Neural cell (in vitro differentiated cells): ENCODE data around the gene LPP. TPM values are rescaled to one million over a fixed set of nuclear protein-coding genes. Genes with fewer than 3 reads are reported as not detected.

Experiments
- H2AFZ ChIP-seq: fragments of 200-600, 300-800 bp; sonication (generic), shearing (Covaris generic); 2 replicates; pipeline ENCODE4 v1.6.0; 2014; ENCODE audit warnings: low read depth, mild to moderate bottlenecking, antibody characterized with exemption, low read length, moderate library complexity
- H3F3A ChIP-seq: fragments of 200-600 bp; shearing (Covaris generic); 2 replicates; pipeline ENCODE4 v1.6.1; 2016; ENCODE audit warnings: mild to moderate bottlenecking, moderate library complexity, mixed read lengths, antibody characterized with exemption, low read length; ENCODE audit not compliant: insufficient read depth, poor library complexity, severe bottlenecking
- H3K27ac ChIP-seq: fragments of 200-600, 300-800 bp; sonication (generic), shearing (Covaris generic); 2 replicates; pipeline ENCODE4 v1.5.1; 2014; ENCODE audit warnings: mild to moderate bottlenecking, low read length, moderate library complexity
- H3K27me3 ChIP-seq: fragments of 300-800, 200-600 bp; sonication (generic), shearing (Covaris generic); 2 replicates; pipeline ENCODE4 v1.6.0; 2014; ENCODE audit warnings: mild to moderate bottlenecking, low read depth, low read length, moderate library complexity; ENCODE audit not compliant: insufficient read depth
- H3K36me3 ChIP-seq: fragments of 300-800, 200-600 bp; sonication (generic), shearing (Covaris generic); 2 replicates; pipeline ENCODE4 v1.5.1; 2014; ENCODE audit warnings: mild to moderate bottlenecking, antibody characterized with exemption, low read length, moderate library complexity; ENCODE audit not compliant: insufficient read depth
- H3K4me2 ChIP-seq: fragments of 300-800, 200-600 bp; sonication (generic), shearing (Covaris generic); 2 replicates; pipeline ENCODE4 v1.6.0; 2014; ENCODE audit warnings: mild to moderate bottlenecking, low read length
- H3K4me3 ChIP-seq: fragments of 300-800, 200-600 bp; sonication (generic), shearing (Covaris generic); 2 replicates; pipeline ENCODE4 v1.5.1; 2014; ENCODE audit warnings: mild to moderate bottlenecking, low read length, moderate library complexity
- H3K79me2 ChIP-seq: fragments of 200-600 bp; shearing (Covaris generic); replicated peaks from 2 replicates; pipeline ENCODE4 v1.6.0; 2014; ENCODE audit warnings: mild to moderate bottlenecking, low read length, moderate library complexity; ENCODE audit not compliant: insufficient read depth
- H3K9ac ChIP-seq: fragments of 300-800, 200-600 bp; sonication (generic), shearing (Covaris generic); 2 replicates; pipeline ENCODE4 v1.6.1; 2016; ENCODE audit warnings: mild to moderate bottlenecking, low read length, mixed read lengths
- H3K9me2 ChIP-seq: fragments of 200-600 bp; shearing (Covaris generic); 2 replicates; pipeline ENCODE4 v1.6.1; 2016; ENCODE audit warnings: mild to moderate bottlenecking, low read length, mixed read lengths; ENCODE audit not compliant: insufficient read depth
- H3K9me3 ChIP-seq: fragments of 200-600, 300-800 bp; sonication (generic), shearing (Covaris generic); 2 replicates; pipeline ENCODE4 v1.6.1; 2016; ENCODE audit warnings: mild to moderate bottlenecking, mixed run types, low read length, moderate library complexity, mixed read lengths
- H4K20me1 ChIP-seq: fragments of 200-600 bp; shearing (Covaris generic); 2 replicates; pipeline ENCODE4 v1.6.1; 2016; ENCODE audit warnings: mild to moderate bottlenecking, mixed run types; ENCODE audit not compliant: insufficient read depth
- CTCF ChIP-seq: fragments of 450-650 bp; IDR thresholded peaks from 2 replicates; pipeline ENCODE4 v1.5.1; 2014; ENCODE audit warnings: antibody characterized with exemption, mild to moderate bottlenecking, moderate library complexity; ENCODE audit not compliant: poor library complexity, severe bottlenecking
- EP300 ChIP-seq: fragments of 450-650 bp; conservative IDR thresholded peaks from 2 replicates; pipeline ENCODE4 v1.6.1; 2014; ENCODE audit warnings: antibody characterized with exemption, mild to moderate bottlenecking, moderate library complexity; ENCODE audit not compliant: poor library complexity, severe bottlenecking
- EZH2 ChIP-seq: fragments of 200-600, 300-800 bp; shearing (Covaris generic), sonication (generic); IDR thresholded peaks from 2 replicates; pipeline ENCODE4 v1.6.1; 2014; ENCODE audit warnings: antibody characterized with exemption, low read length, borderline replicate concordance, mild to moderate bottlenecking; ENCODE audit not compliant: insufficient read depth, poor library complexity, severe bottlenecking
- MXI1 ChIP-seq: fragments of 450-650 bp; conservative IDR thresholded peaks from 2 replicates; pipeline ENCODE4 v1.6.1; 2014; ENCODE audit warnings: antibody characterized with exemption, mild to moderate bottlenecking; ENCODE audit not compliant: poor library complexity, severe bottlenecking
- POLR2AphosphoS5 ChIP-seq: IDR thresholded peaks from 2 replicates; pipeline ENCODE4 v1.6.1; 2012
- RAD21 ChIP-seq: fragments of 450-650 bp; conservative IDR thresholded peaks from 2 replicates; pipeline ENCODE4 v1.6.1; 2014; ENCODE audit warnings: antibody characterized with exemption, mild to moderate bottlenecking, moderate library complexity
- REST ChIP-seq: IDR thresholded peaks from 2 replicates; pipeline ENCODE4 v1.6.1; 2012; ENCODE audit warnings: borderline replicate concordance
- SMC3 ChIP-seq: fragments of 450-650 bp; conservative IDR thresholded peaks from 2 replicates; pipeline ENCODE4 v1.6.1; 2014; ENCODE audit warnings: antibody characterized with exemption, mild to moderate bottlenecking, moderate library complexity; ENCODE audit not compliant: poor library complexity
- TAF1 ChIP-seq: IDR thresholded peaks from 2 replicates; pipeline ENCODE4 v1.6.1; 2012; ENCODE audit warnings: low read depth
- polyA plus RNA-seq: library from polyadenylated mRNA; depleted of rRNA; stranded (reverse); fragments of >200 nt; gene quantifications from 2 replicates; pipeline ENCODE4 v1.2.3, GENCODE V29; 2014

LPP gene
- polyA plus RNA-seq, 1 donor from 2014 or later, result 3.0 TPM

- Histone ChIP-seq H3K4me3 (no peak overlapping the region), H3K9ac (no peak overlapping the region), H2AFZ (no peak overlapping the region), H3K27me3 (no peaks in the 10 kb centered on the region), H3K4me2 (no peak overlapping the region), H3K9me3 (no peaks in the 10 kb centered on the region), H3K9me2 (no peaks in the 10 kb centered on the region), H3K79me2 (no peaks in the 10 kb centered on the region), H3K27ac (no peak overlapping the region), H3F3A (no peaks in the 10 kb centered on the region), H3K36me3 (no peaks in the 10 kb centered on the region), H4K20me1 (no peaks in the 10 kb centered on the region)
- TF ChIP-seq EP300 (no peak), EZH2 (no peak), TAF1 (no peak), REST (no peak), SMC3 (no peak), POLR2AphosphoS5 (no peak), MXI1 (no peak), RAD21 (no peak), CTCF (no peak)
These were observed 463.3 kb downstream of the LPP start for GRCh38 chr3:188617270-188617669.

- no peaks in the 10 kb centered on the region for H3F3A ChIP-seq
- H3K27ac ChIP-seq, result no peak overlapping the region
- no peak overlapping the region for H3K9ac ChIP-seq
- no peak for TF ChIP-seq RAD21
- no peak for TF ChIP-seq EZH2
- TF ChIP-seq REST, result no peak
- TF ChIP-seq CTCF, result no peak
- TF ChIP-seq MXI1, result no peak
- TF ChIP-seq EP300, result no peak
- TF ChIP-seq SMC3, result no peak
- no peak for TF ChIP-seq TAF1
- no peak for TF ChIP-seq POLR2AphosphoS5
- H3K36me3 ChIP-seq, result no peaks in the 10 kb centered on the region
- H2AFZ ChIP-seq, result no peak overlapping the region
- no peak overlapping the region for H3K4me2 ChIP-seq
- no peaks in the 10 kb centered on the region for H4K20me1 ChIP-seq
- H3K27me3 ChIP-seq, result no peaks in the 10 kb centered on the region
- H3K9me3 ChIP-seq, result no peaks in the 10 kb centered on the region
- no peak overlapping the region for H3K4me3 ChIP-seq
- H3K9me2 ChIP-seq, result no peaks in the 10 kb centered on the region
- H3K79me2 ChIP-seq, result no peaks in the 10 kb centered on the region
These were observed 464.2 kb downstream of the LPP start for GRCh38 chr3:188617988-188618701.
